HG03457 (cell line): ENCODE measurements around the gene AASS.

ENCODE experiments used
- ATAC-seq: cut with Tn5 transposase; IDR thresholded peaks from one replicate; pipeline ENCODE4 v1.9.1; 2021; ENCODE audit warnings: moderate number of reproducible peaks; ENCODE audit not compliant: unreplicated experiment

AASS gene

GRCh38 chr7:122046402-122046801, 97.6 kb downstream of the AASS start:
- ATAC-seq, result no peak

DNA sequence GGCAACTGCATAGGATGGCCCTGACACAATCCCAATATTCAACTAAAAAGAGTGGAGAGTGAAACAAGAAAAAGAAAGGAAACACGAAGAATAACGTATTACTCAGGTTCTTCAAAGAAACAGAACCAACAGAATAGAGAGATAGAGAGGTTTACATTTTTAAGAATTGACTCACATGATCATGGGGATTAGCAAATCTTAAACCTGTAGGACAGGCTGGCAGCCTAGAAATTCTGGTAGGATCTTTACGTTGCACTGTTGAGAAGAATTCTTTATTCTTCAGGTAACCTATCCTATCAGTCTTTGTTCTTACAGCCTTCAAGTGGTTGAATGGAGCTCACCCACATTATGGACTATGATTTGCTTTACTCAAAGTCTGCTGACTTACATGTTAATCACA, 103.9 kb downstream of the AASS start:
- ATAC-seq, result no peak

GRCh38 chr7:122038904-122039303, 105.1 kb downstream of the AASS start:
- no peak for ATAC-seq

DNA sequence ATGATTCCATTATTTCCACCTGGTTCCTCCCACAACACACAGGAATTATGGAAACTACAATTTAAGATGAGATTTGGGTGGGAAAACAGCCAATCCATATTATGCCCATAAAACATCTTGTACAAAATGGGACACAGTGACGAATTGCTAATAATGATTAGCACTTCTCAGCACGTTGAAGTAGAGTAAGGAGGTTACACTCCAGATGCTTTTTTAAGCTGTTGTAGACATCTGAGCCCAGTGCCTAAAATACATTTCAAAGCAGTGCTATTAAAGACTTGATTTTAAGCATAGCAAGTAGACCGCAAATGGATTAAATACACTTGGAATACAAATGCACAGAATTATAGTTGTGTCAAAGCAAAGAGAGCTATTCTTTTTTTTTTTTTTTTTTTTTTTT, 105.9 kb downstream of the AASS start:
- no peak for ATAC-seq

GRCh38 chr7:122035876-122036275, 108.2 kb downstream of the AASS start:
- no peak for ATAC-seq

DNA sequence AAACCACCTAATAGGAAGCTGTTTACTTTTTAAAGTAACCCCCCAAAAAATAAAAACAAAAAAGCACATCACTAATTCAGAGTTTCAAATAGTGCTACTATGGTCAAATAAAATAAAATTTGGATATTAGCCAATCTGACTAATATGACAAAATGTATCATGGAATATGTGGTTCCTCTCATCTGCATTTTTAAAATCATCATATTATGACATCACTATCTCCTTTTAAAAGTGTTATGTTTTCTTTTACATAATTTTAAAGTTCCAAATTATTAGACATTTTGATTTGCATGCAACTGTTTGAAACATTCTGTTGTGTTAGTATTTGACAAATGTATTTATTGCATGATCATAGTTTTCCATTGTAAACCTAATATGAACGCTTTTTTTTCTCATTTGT, 110.4 kb downstream of the AASS start:
- no peak for ATAC-seq

- ATAC-seq, result no peak
Observed at GRCh38 chr7:122027058-122027457, 117.0 kb downstream of the AASS start.
